ENCODE data around the gene RASD2.

Gene RASD2

GRCh38 chr22:35544827-35545226 is 4.2 kb downstream of the RASD2 start:
- Histone ChIP-seq H3K27me3 (ENCODE audit: control insufficient read depth, insufficient read depth, low read length) (peaks cover 25% of the 10 kb centered on the region), H3K4me1 (ENCODE audit: control insufficient read depth, low read depth, low read length) (peaks cover 26% of the 10 kb centered on the region), H3K4me3 (ENCODE audit: low read length) (no peak overlapping the region)

GRCh38 chr22:35546886-35547285 is 6.3 kb downstream of the RASD2 start:
- H3K9me3 ChIP-seq (ENCODE audit: control insufficient read depth, low read depth, low read length): no peaks in the 10 kb centered on the region
- peaks cover 9% of the 10 kb centered on the region for H3K27me3 ChIP-seq (ENCODE audit: control insufficient read depth, insufficient read depth, low read length)
- H3K36me3 ChIP-seq (ENCODE audit: control insufficient read depth, low read depth, low read length): no peaks in the 10 kb centered on the region
- no peak overlapping the region for H3K9ac ChIP-seq (ENCODE audit: low read length)
- peaks cover 24% of the 10 kb centered on the region for H3K4me1 ChIP-seq (ENCODE audit: control insufficient read depth, low read depth, low read length)
- no peak overlapping the region for H3K4me3 ChIP-seq (ENCODE audit: low read length)
- no peak overlapping the region for H3K27ac ChIP-seq (ENCODE audit: low read length)

More at GRCh38 chr22:35544827-35545226, 4.2 kb downstream of the RASD2 start:
- no peaks in the 10 kb centered on the region for H3K9me3 ChIP-seq (ENCODE audit: control insufficient read depth, low read depth, low read length)
- H3K36me3 ChIP-seq (ENCODE audit: control insufficient read depth, low read depth, low read length): no peaks in the 10 kb centered on the region
- no peak overlapping the region for H3K27ac ChIP-seq (ENCODE audit: low read length)
- no peak overlapping the region for H3K9ac ChIP-seq (ENCODE audit: low read length)

GRCh38 chr22:35547987-35548721 is 7.5 kb downstream of the RASD2 start:
- Histone ChIP-seq H3K9me3 (ENCODE audit: control insufficient read depth, low read depth, low read length) (no peaks in the 10 kb centered on the region), H3K9ac (ENCODE audit: low read length) (no peak overlapping the region), H3K4me3 (ENCODE audit: low read length) (no peak overlapping the region), H3K27me3 (ENCODE audit: control insufficient read depth, insufficient read depth, low read length) (no peaks in the 10 kb centered on the region), H3K36me3 (ENCODE audit: control insufficient read depth, low read depth, low read length) (no peaks in the 10 kb centered on the region), H3K27ac (ENCODE audit: low read length) (no peak overlapping the region), H3K4me1 (ENCODE audit: control insufficient read depth, low read depth, low read length) (peaks cover 23% of the 10 kb centered on the region)

GRCh38 chr22:35548722-35549112 is 8.1 kb downstream of the RASD2 start:
- no peak overlapping the region for H3K9ac ChIP-seq (ENCODE audit: low read length)
- H3K27ac ChIP-seq (ENCODE audit: low read length): no peak overlapping the region
- no peaks in the 10 kb centered on the region for H3K27me3 ChIP-seq (ENCODE audit: control insufficient read depth, insufficient read depth, low read length)
- H3K36me3 ChIP-seq (ENCODE audit: control insufficient read depth, low read depth, low read length): no peaks in the 10 kb centered on the region
- H3K4me1 ChIP-seq (ENCODE audit: control insufficient read depth, low read depth, low read length): peaks cover 23% of the 10 kb centered on the region
- no peaks in the 10 kb centered on the region for H3K9me3 ChIP-seq (ENCODE audit: control insufficient read depth, low read depth, low read length)
- H3K4me3 ChIP-seq (ENCODE audit: low read length): no peak overlapping the region

- Histone ChIP-seq H3K9ac (ENCODE audit: low read length) (no peak overlapping the region), H3K36me3 (ENCODE audit: control insufficient read depth, low read depth, low read length) (no peaks in the 10 kb centered on the region), H3K9me3 (ENCODE audit: control insufficient read depth, low read depth, low read length) (no peaks in the 10 kb centered on the region), H3K4me1 (ENCODE audit: control insufficient read depth, low read depth, low read length) (peaks cover 23% of the 10 kb centered on the region), H3K27me3 (ENCODE audit: control insufficient read depth, insufficient read depth, low read length) (no peaks in the 10 kb centered on the region), H3K27ac (ENCODE audit: low read length) (no peak overlapping the region), H3K4me3 (ENCODE audit: low read length) (no peak overlapping the region)
Measured at GRCh38 chr22:35549328-35549727, 8.7 kb downstream of the RASD2 start.

GRCh38 chr22:35551549-35552177 is 11.0 kb downstream of the RASD2 start:
- Histone ChIP-seq H3K27me3 (ENCODE audit: control insufficient read depth, insufficient read depth, low read length) (no peaks in the 10 kb centered on the region), H3K9me3 (ENCODE audit: control insufficient read depth, low read depth, low read length) (no peaks in the 10 kb centered on the region), H3K4me3 (ENCODE audit: low read length) (no peak overlapping the region), H3K27ac (ENCODE audit: low read length) (no peak overlapping the region), H3K9ac (ENCODE audit: low read length) (no peak overlapping the region), H3K4me1 (ENCODE audit: control insufficient read depth, low read depth, low read length) (peaks cover 23% of the 10 kb centered on the region), H3K36me3 (ENCODE audit: control insufficient read depth, low read depth, low read length) (no peaks in the 10 kb centered on the region)

DNA sequence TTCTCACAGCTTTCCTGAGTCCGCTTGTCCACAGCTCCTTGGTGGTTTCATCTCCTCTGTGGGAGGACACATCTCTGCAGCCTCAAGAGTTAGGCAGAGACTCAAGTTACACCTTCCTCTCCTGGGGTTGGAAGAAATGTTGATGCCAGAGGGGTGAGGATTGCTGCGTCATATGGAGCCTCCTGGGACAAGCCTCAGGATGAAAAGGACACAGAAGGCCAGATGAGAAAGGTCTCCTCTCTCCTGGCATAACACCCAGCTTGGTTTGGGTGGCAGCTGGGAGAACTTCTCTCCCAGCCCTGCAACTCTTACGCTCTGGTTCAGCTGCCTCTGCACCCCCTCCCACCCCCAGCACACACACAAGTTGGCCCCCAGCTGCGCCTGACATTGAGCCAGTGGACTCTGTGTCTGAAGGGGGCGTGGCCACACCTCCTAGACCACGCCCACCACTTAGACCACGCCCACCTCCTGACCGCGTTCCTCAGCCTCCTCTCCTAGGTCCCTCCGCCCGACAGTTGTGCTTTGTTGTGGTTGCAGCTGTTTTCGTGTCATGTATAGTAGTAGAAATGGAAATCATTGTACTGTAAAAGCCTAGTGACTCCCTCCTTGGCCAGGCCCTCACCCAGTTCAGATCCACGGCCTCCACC is 11.7 kb downstream of the RASD2 start:
- peaks cover 23% of the 10 kb centered on the region for H3K4me1 ChIP-seq (ENCODE audit: control insufficient read depth, low read depth, low read length)
- H3K27me3 ChIP-seq (ENCODE audit: control insufficient read depth, insufficient read depth, low read length): no peaks in the 10 kb centered on the region
- H3K9ac ChIP-seq (ENCODE audit: low read length): no peak overlapping the region
- no peaks in the 10 kb centered on the region for H3K36me3 ChIP-seq (ENCODE audit: control insufficient read depth, low read depth, low read length)
- no peaks in the 10 kb centered on the region for H3K9me3 ChIP-seq (ENCODE audit: control insufficient read depth, low read depth, low read length)
- no peak overlapping the region for H3K27ac ChIP-seq (ENCODE audit: low read length)
- H3K4me3 ChIP-seq (ENCODE audit: low read length): no peak overlapping the region

- Histone ChIP-seq H3K4me1 (ENCODE audit: control insufficient read depth, low read depth, low read length) (peaks cover 21% of the 10 kb centered on the region), H3K9ac (ENCODE audit: low read length) (no peak overlapping the region), H3K9me3 (ENCODE audit: control insufficient read depth, low read depth, low read length) (no peaks in the 10 kb centered on the region), H3K27ac (ENCODE audit: low read length) (no peak overlapping the region), H3K4me3 (ENCODE audit: low read length) (no peak overlapping the region), H3K36me3 (ENCODE audit: control insufficient read depth, low read depth, low read length) (no peaks in the 10 kb centered on the region), H3K27me3 (ENCODE audit: control insufficient read depth, insufficient read depth, low read length) (no peaks in the 10 kb centered on the region)
Measured at GRCh38 chr22:35552846-35553245, 12.2 kb downstream of the RASD2 start.

- Histone ChIP-seq H3K27me3 (ENCODE audit: control insufficient read depth, insufficient read depth, low read length) (no peaks in the 10 kb centered on the region), H3K9ac (ENCODE audit: low read length) (no peak overlapping the region), H3K4me1 (ENCODE audit: control insufficient read depth, low read depth, low read length) (peaks cover 16% of the 10 kb centered on the region), H3K9me3 (ENCODE audit: control insufficient read depth, low read depth, low read length) (no peaks in the 10 kb centered on the region), H3K36me3 (ENCODE audit: control insufficient read depth, low read depth, low read length) (no peaks in the 10 kb centered on the region), H3K27ac (ENCODE audit: low read length) (no peak overlapping the region), H3K4me3 (ENCODE audit: low read length) (no peak overlapping the region)
Measured at GRCh38 chr22:35553341-35553740, 12.7 kb downstream of the RASD2 start.

- Histone ChIP-seq H3K9me3 (ENCODE audit: control insufficient read depth, low read depth, low read length) (no peaks in the 10 kb centered on the region), H3K9ac (ENCODE audit: low read length) (no peak overlapping the region), H3K4me3 (ENCODE audit: low read length) (no peak overlapping the region), H3K27ac (ENCODE audit: low read length) (no peak overlapping the region), H3K4me1 (ENCODE audit: control insufficient read depth, low read depth, low read length) (peaks cover 6% of the 10 kb centered on the region), H3K36me3 (ENCODE audit: control insufficient read depth, low read depth, low read length) (no peaks in the 10 kb centered on the region), H3K27me3 (ENCODE audit: control insufficient read depth, insufficient read depth, low read length) (no peaks in the 10 kb centered on the region)
Measured at GRCh38 chr22:35554297-35554845, 13.7 kb downstream of the RASD2 start.

DNA sequence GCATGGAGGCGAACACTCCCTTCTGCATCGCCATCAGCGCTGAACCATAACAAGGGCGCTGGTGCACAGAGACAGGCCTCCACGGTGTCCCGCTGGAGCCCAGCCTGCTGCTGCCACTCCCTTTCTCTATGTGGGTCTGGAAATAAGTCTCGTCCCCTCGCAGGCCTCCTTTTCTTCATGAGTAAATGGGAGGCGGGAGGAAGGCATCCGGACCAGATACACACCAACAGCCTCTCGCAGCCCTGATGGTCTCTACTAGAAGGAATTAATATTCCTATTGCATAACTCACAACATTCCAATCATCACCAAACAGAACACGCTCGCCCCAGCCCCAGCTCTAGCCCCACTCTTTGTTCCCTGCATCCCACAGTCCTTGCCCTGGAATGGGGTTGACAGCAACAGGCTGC is 14.9 kb downstream of the RASD2 start:
- no peaks in the 10 kb centered on the region for H3K27me3 ChIP-seq (ENCODE audit: control insufficient read depth, insufficient read depth, low read length)
- no peak overlapping the region for H3K4me3 ChIP-seq (ENCODE audit: low read length)
- H3K4me1 ChIP-seq (ENCODE audit: control insufficient read depth, low read depth, low read length): peaks cover 3% of the 10 kb centered on the region
- no peak overlapping the region for H3K27ac ChIP-seq (ENCODE audit: low read length)
- H3K9ac ChIP-seq (ENCODE audit: low read length): no peak overlapping the region
- no peaks in the 10 kb centered on the region for H3K9me3 ChIP-seq (ENCODE audit: control insufficient read depth, low read depth, low read length)
- no peaks in the 10 kb centered on the region for H3K36me3 ChIP-seq (ENCODE audit: control insufficient read depth, low read depth, low read length)

Measured in iPS-18a (cell line).